ENCODE data around the gene YBX3. TPM values are rescaled to one million over a fixed set of nuclear protein-coding genes. Genes with fewer than 3 reads are reported as not detected.
A peak's percentile ranks its signal among the peaks of the same experiment; 100 is the strongest.
"Not testable (repeated sequence)": the region's sequence is repeated elsewhere in the genome, so short reads cannot be mapped to it uniquely, and the experiment has no call there.

Gene YBX3
- total RNA-seq, 1 experiment from 2014 or later = 85.9 TPM

DNA sequence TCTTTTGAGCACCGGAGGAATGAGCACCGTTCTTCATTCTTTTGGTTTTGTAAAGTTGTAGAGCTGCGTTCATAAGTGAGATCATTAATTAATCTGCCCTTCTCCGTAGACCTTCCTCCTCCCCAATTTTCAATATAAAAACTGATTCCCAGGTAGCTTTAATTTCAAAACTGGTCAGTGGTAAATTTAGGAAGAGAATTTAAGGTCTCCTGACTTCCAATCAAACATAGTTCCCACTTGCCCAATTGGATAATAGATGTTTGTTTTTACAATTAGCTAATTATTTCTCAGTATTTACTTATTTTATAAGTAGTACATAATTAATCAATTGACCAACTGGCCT is 27.2 kb upstream of the YBX3 start:
- peak overlapping the region; percentile 62; the same call in 1 of the 2 replicates for H2AFZ ChIP-seq (ENCODE audit: low read length)
- TF ChIP-seq, protein P1, sequence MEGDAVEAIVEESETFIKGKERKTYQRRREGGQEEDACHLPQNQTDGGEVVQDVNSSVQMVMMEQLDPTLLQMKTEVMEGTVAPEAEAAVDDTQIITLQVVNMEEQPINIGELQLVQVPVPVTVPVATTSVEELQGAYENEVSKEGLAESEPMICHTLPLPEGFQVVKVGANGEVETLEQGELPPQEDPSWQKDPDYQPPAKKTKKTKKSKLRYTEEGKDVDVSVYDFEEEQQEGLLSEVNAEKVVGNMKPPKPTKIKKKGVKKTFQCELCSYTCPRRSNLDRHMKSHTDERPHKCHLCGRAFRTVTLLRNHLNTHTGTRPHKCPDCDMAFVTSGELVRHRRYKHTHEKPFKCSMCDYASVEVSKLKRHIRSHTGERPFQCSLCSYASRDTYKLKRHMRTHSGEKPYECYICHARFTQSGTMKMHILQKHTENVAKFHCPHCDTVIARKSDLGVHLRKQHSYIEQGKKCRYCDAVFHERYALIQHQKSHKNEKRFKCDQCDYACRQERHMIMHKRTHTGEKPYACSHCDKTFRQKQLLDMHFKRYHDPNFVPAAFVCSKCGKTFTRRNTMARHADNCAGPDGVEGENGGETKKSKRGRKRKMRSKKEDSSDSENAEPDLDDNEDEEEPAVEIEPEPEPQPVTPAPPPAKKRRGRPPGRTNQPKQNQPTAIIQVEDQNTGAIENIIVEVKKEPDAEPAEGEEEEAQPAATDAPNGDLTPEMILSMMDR (conservative IDR thresholded peaks at IDR 0.05; ENCODE audit: low read depth, low read length) = no peak; the same call in 1 of the 2 replicates
- no peak for TF ChIP-seq EZH2 (IDR thresholded peaks at IDR 0.05; ENCODE audit: low read length, unreplicated experiment)
- TF ChIP-seq EZH2phosphoT487 (IDR thresholded peaks at IDR 0.05; ENCODE audit: borderline replicate concordance, low read length) = no peak

DNA sequence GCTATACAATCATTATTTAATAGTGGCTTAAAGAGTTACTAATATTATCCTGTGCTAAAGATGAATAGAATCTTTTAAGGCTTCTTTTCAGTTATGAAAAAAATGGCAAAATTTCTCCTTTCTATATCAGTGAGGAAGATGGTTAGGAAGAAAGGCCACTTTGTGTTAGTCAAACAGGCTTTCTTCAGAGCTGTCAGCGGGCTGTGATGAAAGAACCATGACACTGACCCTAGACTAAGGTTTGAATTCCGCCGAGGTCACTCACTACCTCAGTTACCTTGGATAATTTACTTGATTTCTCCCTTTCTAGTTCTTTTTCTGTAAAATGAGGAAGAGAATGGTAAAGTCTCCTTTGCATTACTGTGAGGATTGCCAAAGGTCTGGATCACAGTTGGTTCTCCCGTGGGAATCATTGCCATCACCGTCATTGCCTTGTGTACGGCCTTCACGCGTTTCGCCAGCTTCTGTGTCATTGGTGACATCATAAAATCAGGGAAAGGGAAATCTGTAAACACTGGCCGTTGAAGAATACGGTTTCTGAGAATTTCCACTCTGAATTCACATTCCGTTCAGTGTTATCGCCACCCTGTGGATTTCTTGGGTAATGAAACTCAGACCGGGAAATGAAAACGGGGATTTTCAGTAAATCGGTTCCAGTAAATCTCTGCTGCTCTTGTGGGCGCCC is 26.7 kb upstream of the YBX3 start:
- TF ChIP-seq, protein P1 (conservative IDR thresholded peaks at IDR 0.05; ENCODE audit: low read depth, low read length) = peak; percentile 95
- TF ChIP-seq EZH2phosphoT487 (IDR thresholded peaks at IDR 0.05; ENCODE audit: borderline replicate concordance, low read length) (no peak), EZH2 (IDR thresholded peaks at IDR 0.05; ENCODE audit: low read length, unreplicated experiment) (no peak)
- Histone ChIP-seq H4K20me1 (ENCODE audit: low read length) (no peaks in the 10 kb centered on the region), H3K79me2 (ENCODE audit: low read length) (no peaks in the 10 kb centered on the region), H3K4me2 (ENCODE audit: low read length) (peak overlapping the region; percentile 82), H3K9me2 (replicated peaks; ENCODE audit: low read length) (no peaks in the 10 kb centered on the region), H3K4me3 (ENCODE audit: low read length) (peak overlapping the region; percentile 59), H3F3A (ENCODE audit: low read length, unreplicated experiment) (no peaks in the 10 kb centered on the region), H3K9ac (ENCODE audit: low read length) (peak overlapping the region; percentile 17; the same call in 1 of the 2 replicates), H3K27ac (ENCODE audit: low read length) (no peak overlapping the region), H3K36me3 (ENCODE audit: low read depth, low read length) (no peaks in the 10 kb centered on the region), H3K4me1 (ENCODE audit: insufficient read depth, low read length) (peaks cover 14% of the 10 kb centered on the region), H3K27me3 (ENCODE audit: low read length) (no peaks in the 10 kb centered on the region), H3K9me3 (ENCODE audit: low read length) (no peaks in the 10 kb centered on the region), H2AFZ (ENCODE audit: low read length) (peak overlapping the region; percentile 77)
- intact Hi-C loops (cut with micrococcal nuclease) = loop anchor here (1.0 to 5.0 kb wide), 3 partner anchors 27 to 133 kb away; partner anchors contain the start of gene YBX3
- CTCF ChIA-PET = interaction anchor here (0.7 to 0.9 kb wide), 2 partner anchors 22 to 26 kb away, joined by 3 read pairs; partner anchors contain the start of gene YBX3
- DNase-seq (peak; percentile 93), ATAC-seq (peak; percentile 74)
- POLR2A ChIA-PET (ENCODE audit: unreplicated experiment) = no interaction called here
- no TSS peak for BruUV-seq (replicated peaks)

More for the DNA sequence above, 27.2 kb upstream of the YBX3 start:
- Histone ChIP-seq H3K9ac (ENCODE audit: low read length) (no peak overlapping the region), H4K20me1 (ENCODE audit: low read length) (no peaks in the 10 kb centered on the region), H3K36me3 (ENCODE audit: low read depth, low read length) (no peaks in the 10 kb centered on the region), H3K4me3 (ENCODE audit: low read length) (no peak overlapping the region), H3K27me3 (ENCODE audit: low read length) (no peaks in the 10 kb centered on the region), H3K9me2 (replicated peaks; ENCODE audit: low read length) (no peaks in the 10 kb centered on the region), H3K9me3 (ENCODE audit: low read length) (no peaks in the 10 kb centered on the region), H3K79me2 (ENCODE audit: low read length) (no peaks in the 10 kb centered on the region), H3K27ac (ENCODE audit: low read length) (no peak overlapping the region), H3K4me2 (ENCODE audit: low read length) (peak overlapping the region; percentile 50; the same call in 1 of the 2 replicates), H3F3A (ENCODE audit: low read length, unreplicated experiment) (no peaks in the 10 kb centered on the region), H3K4me1 (ENCODE audit: insufficient read depth, low read length) (peaks cover 14% of the 10 kb centered on the region)
- no peak for DNase-seq
- ChIA-PET CTCF (interaction anchor here (0.7 to 0.9 kb wide), 2 partner anchors 23 to 27 kb away, joined by 3 read pairs; partner anchors contain the start of gene YBX3), POLR2A (ENCODE audit: unreplicated experiment) (no interaction called here)
- intact Hi-C loops (cut with micrococcal nuclease) = loop anchor here (1.0 to 5.0 kb wide), 3 partner anchors 27 to 133 kb away; partner anchors contain the start of gene YBX3
- no peak for ATAC-seq
- no TSS peak for BruUV-seq (replicated peaks)

DNA sequence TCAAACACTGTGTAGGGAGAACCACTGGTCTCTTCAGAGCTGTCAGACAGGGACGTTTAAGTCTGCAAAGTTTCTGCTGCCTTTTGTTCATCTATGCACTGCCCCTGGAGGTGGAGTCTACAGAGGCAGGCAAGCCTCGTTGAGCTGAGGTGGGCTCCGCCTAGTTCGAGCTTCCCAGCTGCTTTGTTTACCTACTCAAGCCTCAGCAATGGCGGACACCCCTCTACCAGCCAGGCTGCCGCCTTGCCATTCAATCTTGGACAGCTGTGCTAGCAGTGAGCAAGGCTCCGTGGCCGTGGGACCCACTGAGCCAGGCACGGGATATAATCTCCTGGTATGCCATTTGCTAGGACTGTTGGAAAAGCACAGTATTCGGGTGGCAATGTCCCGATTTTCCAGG is 24.6 kb upstream of the YBX3 start:
- Histone ChIP-seq H3K4me1 (ENCODE audit: insufficient read depth, low read length) (peaks cover 6% of the 10 kb centered on the region; the same call in 1 of the 2 replicates), H3K27me3 (ENCODE audit: low read length) (no peaks in the 10 kb centered on the region), H3K36me3 (ENCODE audit: low read depth, low read length) (no peaks in the 10 kb centered on the region), H3K79me2 (ENCODE audit: low read length) (no peaks in the 10 kb centered on the region), H3F3A (ENCODE audit: low read length, unreplicated experiment) (no peaks in the 10 kb centered on the region), H2AFZ (ENCODE audit: low read length) (no peak overlapping the region), H3K4me3 (ENCODE audit: low read length) (no peak overlapping the region), H3K9me3 (ENCODE audit: low read length) (no peaks in the 10 kb centered on the region), H3K27ac (ENCODE audit: low read length) (no peak overlapping the region), H3K9ac (ENCODE audit: low read length) (no peak overlapping the region), H3K9me2 (replicated peaks; ENCODE audit: low read length) (no peaks in the 10 kb centered on the region), H3K4me2 (ENCODE audit: low read length) (no peak overlapping the region), H4K20me1 (ENCODE audit: low read length) (no peaks in the 10 kb centered on the region)
- intact Hi-C loops (cut with micrococcal nuclease) = no loop called here
- no TSS peak for BruUV-seq (replicated peaks)
- DNase-seq = no peak
- ChIA-PET CTCF (no interaction called here), POLR2A (ENCODE audit: unreplicated experiment) (no interaction called here)
- no peak for TF ChIP-seq EZH2phosphoT487 (IDR thresholded peaks at IDR 0.05; ENCODE audit: borderline replicate concordance, low read length)
- no peak for ATAC-seq

DNA sequence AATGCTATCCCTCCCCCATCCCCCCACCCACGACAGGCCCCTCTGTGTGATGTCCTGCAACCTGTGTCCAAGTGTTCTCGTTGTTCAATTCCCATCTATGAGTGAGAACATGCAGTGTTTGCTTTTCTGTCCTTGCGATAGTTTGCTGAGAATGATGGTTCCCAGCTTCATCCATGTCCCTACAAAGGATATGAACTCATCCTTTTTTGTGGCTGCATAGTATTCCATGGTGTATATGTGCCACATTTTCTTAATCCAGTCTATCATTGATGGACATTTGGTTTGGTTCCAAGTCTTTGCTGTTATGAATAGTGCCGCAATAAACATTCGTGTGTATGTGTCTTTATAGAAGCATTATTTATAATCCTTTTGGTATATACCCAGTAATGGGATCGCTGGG is 20.3 kb upstream of the YBX3 start:
- DNase-seq; H3K4me2 ChIP-seq (ENCODE audit: low read length); H2AFZ ChIP-seq (ENCODE audit: low read length); H3K4me3 ChIP-seq (ENCODE audit: low read length); H4K20me1 ChIP-seq (ENCODE audit: low read length); BruUV-seq (replicated peaks); H3K36me3 ChIP-seq (ENCODE audit: low read depth, low read length); CTCF ChIA-PET; H3K27ac ChIP-seq (ENCODE audit: low read length); H3K9me2 ChIP-seq (replicated peaks; ENCODE audit: low read length); H3K27me3 ChIP-seq (ENCODE audit: low read length); H3K79me2 ChIP-seq (ENCODE audit: low read length); ATAC-seq; POLR2A ChIA-PET (ENCODE audit: unreplicated experiment); H3K9ac ChIP-seq (ENCODE audit: low read length); H3F3A ChIP-seq (ENCODE audit: low read length, unreplicated experiment); intact Hi-C loops (cut with micrococcal nuclease); H3K9me3 ChIP-seq (ENCODE audit: low read length): not testable (repeated sequence)
- H3K4me1 ChIP-seq (ENCODE audit: insufficient read depth, low read length) = peaks cover 10% of the 10 kb centered on the region

All from PC-3 (cell line).